ENCODE results near the gene SGCD. TPM values are rescaled to one million over a fixed set of nuclear protein-coding genes. Genes with fewer than 3 reads are reported as not detected.

The SGCD gene
- polyA plus RNA-seq, 1 of the 3 experiments (the other 2 are of a cell fraction), result 0.87 TPM

- TF ChIP-seq REST (IDR thresholded peaks at IDR 0.05; ENCODE audit: low read depth, low read length), result no peak
- TF ChIP-seq TAF1 (IDR thresholded peaks at IDR 0.05; ENCODE audit: borderline replicate concordance, low read depth, low read length), result no peak
- no peak for TF ChIP-seq CTCF (IDR thresholded peaks at IDR 0.05)
- no peak for TF ChIP-seq USF1 (IDR thresholded peaks at IDR 0.05; ENCODE audit: borderline replicate concordance, low read depth)
- TF ChIP-seq RXRA (IDR thresholded peaks at IDR 0.05; ENCODE audit: borderline replicate concordance, low read depth), result no peak
Measured at GRCh38 chr5:156391139-156391538, 64.2 kb downstream of the SGCD start (continued).

GRCh38 chr5:156393980-156394379 lies 67.0 kb downstream of the SGCD start:
- no peak for TF ChIP-seq JUND (IDR thresholded peaks at IDR 0.05)
- no peak for TF ChIP-seq FOXM1 (IDR thresholded peaks at IDR 0.05; ENCODE audit: low read depth)
- no peak for TF ChIP-seq RFX5 (IDR thresholded peaks at IDR 0.05; ENCODE audit: low read length)
- no peak for TF ChIP-seq TAF1 (IDR thresholded peaks at IDR 0.05; ENCODE audit: borderline replicate concordance, low read depth, low read length)
- no peak for TF ChIP-seq TEAD4 (IDR thresholded peaks at IDR 0.05; ENCODE audit: borderline replicate concordance, insufficient read depth)
- no peak overlapping the region for H3K4me2 ChIP-seq
- no peaks in the 10 kb centered on the region for H3K9me3 ChIP-seq
- 77% methylated on average over 1 of the region's 1 CpG for WGBS (ENCODE audit: low lambda C conversion rate)
- H4K20me1 ChIP-seq (ENCODE audit: insufficient read depth), result no peaks in the 10 kb centered on the region
- ChIA-PET CTCF (interaction anchor here (0.6 kb wide), 2 partner anchors 277 to 984 kb away, joined by 3 to 4 read pairs; no protein-coding TSS in a partner anchor), POLR2A (no interaction called here)
- no peaks in the 10 kb centered on the region for H3K27me3 ChIP-seq (ENCODE audit: insufficient read depth)
- H3K4me3 ChIP-seq (ENCODE audit: low read depth in 2 of 2, low read length in 1 of 2), result no peak overlapping the region
- H3K9ac ChIP-seq, result no peak overlapping the region
- H3K4me1 ChIP-seq (ENCODE audit: control insufficient read depth in 1 of 2, insufficient read depth in 2 of 2, low read depth in 1 of 2, low read length in 1 of 2), result no peaks in the 10 kb centered on the region
- no peak for DNase-seq
- H3F3A ChIP-seq (replicated peaks; ENCODE audit: insufficient read depth), result no peaks in the 10 kb centered on the region
- H3K9me2 ChIP-seq, result no peaks in the 10 kb centered on the region
- no peak overlapping the region for H3K27ac ChIP-seq (ENCODE audit: low read depth in 2 of 2, low read length in 1 of 2)
- H3K36me3 ChIP-seq (replicated peaks in 1 of 2; ENCODE audit: control insufficient read depth in 1 of 2, insufficient read depth in 2 of 2, low read length in 1 of 2), result no peaks in the 10 kb centered on the region
- no peak overlapping the region for H2AFZ ChIP-seq (ENCODE audit: low read depth)
- no peaks in the 10 kb centered on the region for H3K79me2 ChIP-seq (ENCODE audit: insufficient read depth)

Data from SK-N-SH (cell line).